HL-60 (cell line): ENCODE measurements around the gene SLC12A2.

Experiments
- DNase-seq, 2 experiments: peaks; one replicate each; pipeline ENCODE4 v3.0.0-alpha.2; 2010 to 2020; ENCODE audit warnings: low read depth in 1 of 2, low spot score in 1 of 2
- H3K27ac ChIP-seq: fragments of 250-450 bp; sonication (Bioruptor Pico); replicated peaks from 2 replicates; pipeline ENCODE4 v1.5.1; 2020; ENCODE audit warnings: mild to moderate bottlenecking, moderate library complexity
- H3K27me3 ChIP-seq: fragments of 250-450 bp; sonication (Bioruptor Pico); 2 replicates; pipeline ENCODE4 v1.5.1; 2021; ENCODE audit warnings: mild to moderate bottlenecking, moderate library complexity; ENCODE audit not compliant: insufficient read depth, poor library complexity, severe bottlenecking
- H3K4me3 ChIP-seq: replicated peaks from 2 replicates; pipeline ENCODE4 v1.5.1; 2011; ENCODE audit warnings: mild to moderate bottlenecking, control low read depth, low read length; ENCODE audit not compliant: insufficient read depth
- GABPA ChIP-seq: IDR thresholded peaks from 2 replicates; pipeline ENCODE4 v1.6.1; 2012; ENCODE audit warnings: low read depth
- POLR2AphosphoS5 ChIP-seq: IDR thresholded peaks from 2 replicates; pipeline ENCODE4 v1.6.1; 2012; ENCODE audit warnings: low read depth
- SPI1 ChIP-seq: IDR thresholded peaks from 2 replicates; pipeline ENCODE4 v1.6.1; 2012; ENCODE audit warnings: low read depth, mild to moderate bottlenecking, borderline replicate concordance
- TF ChIP-seq, protein P1 (sequence below): IDR thresholded peaks from one replicate; pipeline ENCODE4 v1.5.1; 2011; ENCODE audit warnings: low read length, control low read depth, inconsistent platforms; ENCODE audit not compliant: insufficient read depth
- TF ChIP-seq, protein P2 (sequence below): IDR thresholded peaks from 2 replicates; pipeline ENCODE4 v1.6.1; 2012; ENCODE audit warnings: low read depth; ENCODE audit not compliant: insufficient replicate concordance

Gene SLC12A2

DNA sequence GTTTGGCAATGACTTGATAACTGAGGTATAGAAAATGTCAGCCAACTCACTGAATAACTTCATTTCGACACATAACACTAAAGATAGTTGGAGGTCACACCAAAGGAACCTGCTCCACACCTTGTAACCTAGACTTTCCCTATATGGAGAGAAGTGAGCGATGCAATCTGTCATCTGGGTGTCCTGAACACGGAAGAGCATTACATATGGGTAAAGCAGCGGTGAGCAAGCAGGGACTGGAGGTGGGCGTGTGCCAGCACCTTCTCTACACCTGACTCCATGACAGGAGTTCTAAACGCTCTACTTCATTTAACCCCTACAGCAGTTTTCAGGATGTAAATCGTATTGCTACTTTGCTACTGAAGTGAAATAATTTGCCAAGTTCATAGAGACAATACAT, 152.8 kb downstream of the SLC12A2 start:
- no peak for DNase-seq
- no peak overlapping the region for H3K27ac ChIP-seq
- no peak for TF ChIP-seq SPI1
- no peak for TF ChIP-seq POLR2AphosphoS5
- no peak for TF ChIP-seq GABPA
- TF ChIP-seq, protein P1, sequence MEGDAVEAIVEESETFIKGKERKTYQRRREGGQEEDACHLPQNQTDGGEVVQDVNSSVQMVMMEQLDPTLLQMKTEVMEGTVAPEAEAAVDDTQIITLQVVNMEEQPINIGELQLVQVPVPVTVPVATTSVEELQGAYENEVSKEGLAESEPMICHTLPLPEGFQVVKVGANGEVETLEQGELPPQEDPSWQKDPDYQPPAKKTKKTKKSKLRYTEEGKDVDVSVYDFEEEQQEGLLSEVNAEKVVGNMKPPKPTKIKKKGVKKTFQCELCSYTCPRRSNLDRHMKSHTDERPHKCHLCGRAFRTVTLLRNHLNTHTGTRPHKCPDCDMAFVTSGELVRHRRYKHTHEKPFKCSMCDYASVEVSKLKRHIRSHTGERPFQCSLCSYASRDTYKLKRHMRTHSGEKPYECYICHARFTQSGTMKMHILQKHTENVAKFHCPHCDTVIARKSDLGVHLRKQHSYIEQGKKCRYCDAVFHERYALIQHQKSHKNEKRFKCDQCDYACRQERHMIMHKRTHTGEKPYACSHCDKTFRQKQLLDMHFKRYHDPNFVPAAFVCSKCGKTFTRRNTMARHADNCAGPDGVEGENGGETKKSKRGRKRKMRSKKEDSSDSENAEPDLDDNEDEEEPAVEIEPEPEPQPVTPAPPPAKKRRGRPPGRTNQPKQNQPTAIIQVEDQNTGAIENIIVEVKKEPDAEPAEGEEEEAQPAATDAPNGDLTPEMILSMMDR: no peak
- TF ChIP-seq, protein P2, sequence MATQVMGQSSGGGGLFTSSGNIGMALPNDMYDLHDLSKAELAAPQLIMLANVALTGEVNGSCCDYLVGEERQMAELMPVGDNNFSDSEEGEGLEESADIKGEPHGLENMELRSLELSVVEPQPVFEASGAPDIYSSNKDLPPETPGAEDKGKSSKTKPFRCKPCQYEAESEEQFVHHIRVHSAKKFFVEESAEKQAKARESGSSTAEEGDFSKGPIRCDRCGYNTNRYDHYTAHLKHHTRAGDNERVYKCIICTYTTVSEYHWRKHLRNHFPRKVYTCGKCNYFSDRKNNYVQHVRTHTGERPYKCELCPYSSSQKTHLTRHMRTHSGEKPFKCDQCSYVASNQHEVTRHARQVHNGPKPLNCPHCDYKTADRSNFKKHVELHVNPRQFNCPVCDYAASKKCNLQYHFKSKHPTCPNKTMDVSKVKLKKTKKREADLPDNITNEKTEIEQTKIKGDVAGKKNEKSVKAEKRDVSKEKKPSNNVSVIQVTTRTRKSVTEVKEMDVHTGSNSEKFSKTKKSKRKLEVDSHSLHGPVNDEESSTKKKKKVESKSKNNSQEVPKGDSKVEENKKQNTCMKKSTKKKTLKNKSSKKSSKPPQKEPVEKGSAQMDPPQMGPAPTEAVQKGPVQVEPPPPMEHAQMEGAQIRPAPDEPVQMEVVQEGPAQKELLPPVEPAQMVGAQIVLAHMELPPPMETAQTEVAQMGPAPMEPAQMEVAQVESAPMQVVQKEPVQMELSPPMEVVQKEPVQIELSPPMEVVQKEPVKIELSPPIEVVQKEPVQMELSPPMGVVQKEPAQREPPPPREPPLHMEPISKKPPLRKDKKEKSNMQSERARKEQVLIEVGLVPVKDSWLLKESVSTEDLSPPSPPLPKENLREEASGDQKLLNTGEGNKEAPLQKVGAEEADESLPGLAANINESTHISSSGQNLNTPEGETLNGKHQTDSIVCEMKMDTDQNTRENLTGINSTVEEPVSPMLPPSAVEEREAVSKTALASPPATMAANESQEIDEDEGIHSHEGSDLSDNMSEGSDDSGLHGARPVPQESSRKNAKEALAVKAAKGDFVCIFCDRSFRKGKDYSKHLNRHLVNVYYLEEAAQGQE: no peak
- H3K27me3 ChIP-seq: no peaks in the 10 kb centered on the region
- no peak overlapping the region for H3K4me3 ChIP-seq

DNA sequence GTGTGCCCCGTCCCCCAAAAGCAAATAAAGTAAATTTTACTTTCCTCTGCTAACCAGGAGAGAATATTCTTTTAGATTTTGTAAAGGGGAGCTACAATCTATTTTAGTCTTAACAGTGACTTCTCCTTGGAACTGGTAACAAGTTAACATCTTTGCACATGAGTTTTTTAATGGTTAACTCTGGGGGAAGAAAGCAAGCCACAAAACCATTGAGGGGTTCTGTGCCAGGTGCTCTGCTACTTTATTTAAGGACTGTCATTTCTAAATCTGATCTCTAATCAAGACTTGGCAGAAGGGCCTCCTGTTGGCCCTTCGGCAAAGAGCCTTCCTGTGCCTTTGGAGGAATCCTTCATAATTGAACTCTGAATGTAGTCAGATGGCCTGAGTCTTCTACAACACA, 153.4 kb downstream of the SLC12A2 start:
- no peak for DNase-seq
- no peaks in the 10 kb centered on the region for H3K27me3 ChIP-seq
- TF ChIP-seq POLR2AphosphoS5 (no peak), SPI1 (no peak), GABPA (no peak)
- TF ChIP-seq, protein P1: no peak
- TF ChIP-seq, protein P2: no peak
- H3K4me3 ChIP-seq: no peak overlapping the region
- H3K27ac ChIP-seq: no peak overlapping the region

DNA sequence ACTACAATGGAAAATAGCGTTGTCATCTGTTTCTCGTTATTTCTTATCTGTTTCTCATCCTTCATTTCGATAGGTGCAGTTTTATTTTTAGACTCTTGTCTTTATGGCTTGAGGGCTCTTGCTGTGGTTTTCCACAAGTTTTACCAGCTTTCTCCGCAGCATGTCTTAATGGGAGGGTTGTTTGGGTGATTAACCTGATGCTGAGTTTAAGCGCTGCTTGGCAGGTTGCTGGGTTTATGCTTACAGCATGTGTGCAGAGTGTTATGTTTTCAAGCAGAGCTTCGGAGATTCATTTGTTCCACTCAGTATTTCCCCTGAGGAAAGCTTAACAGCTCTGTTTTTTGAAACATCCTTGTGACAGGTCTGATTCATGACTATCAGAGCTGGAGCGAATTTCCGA, 154.0 kb downstream of the SLC12A2 start:
- Histone ChIP-seq H3K27me3 (no peaks in the 10 kb centered on the region), H3K27ac (no peak overlapping the region), H3K4me3 (no peak overlapping the region)
- no peak for DNase-seq
- TF ChIP-seq, protein P1: no peak
- TF ChIP-seq POLR2AphosphoS5 (no peak), GABPA (no peak), SPI1 (no peak)
- TF ChIP-seq, protein P2: no peak
